ENCODE results near the gene KCNQ1OT1.

The KCNQ1OT1 gene

DNA sequence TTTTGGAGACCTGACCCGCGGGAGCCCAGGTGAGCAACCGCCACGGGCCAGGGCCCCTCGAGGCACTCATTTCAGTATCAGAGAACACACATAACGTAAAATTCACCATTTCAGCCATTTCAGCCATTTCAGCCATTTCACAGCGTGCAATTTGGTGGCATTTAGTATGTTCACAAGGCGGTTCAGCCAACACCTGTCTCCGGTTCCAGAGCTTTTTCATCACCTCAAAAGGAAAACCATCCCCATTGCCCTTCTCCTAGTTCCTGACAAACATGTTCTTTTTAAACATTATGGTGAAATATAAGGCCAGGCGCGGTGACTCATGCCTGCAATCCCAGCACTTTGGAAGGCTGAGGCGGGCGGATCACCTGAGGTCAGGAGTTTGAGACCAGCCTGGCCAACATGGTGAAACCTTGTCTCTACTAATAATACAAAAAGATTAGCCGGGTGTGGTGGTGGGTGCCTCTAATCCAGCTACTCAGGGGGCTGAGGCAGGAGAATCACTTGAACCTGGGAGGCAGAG, 135.7 kb downstream of the KCNQ1OT1 start:
- DNase-seq (ENCODE audit: low read depth): no peak
- H3K4me3 ChIP-seq (ENCODE audit: low read depth, low read length): no peak overlapping the region
- TF ChIP-seq CTCF (IDR thresholded peaks at IDR 0.05; ENCODE audit: insufficient read depth, low read depth, low read length, missing control alignments): no peak

GRCh38 chr11:2563213-2564007, 136.4 kb downstream of the KCNQ1OT1 start:
- H3K4me3 ChIP-seq (ENCODE audit: low read depth, low read length): no peak overlapping the region
- no peak for TF ChIP-seq CTCF (IDR thresholded peaks at IDR 0.05; ENCODE audit: insufficient read depth, low read depth, low read length, missing control alignments)
- no peak for DNase-seq (ENCODE audit: low read depth)

GRCh38 chr11:2562890-2563212, 136.9 kb downstream of the KCNQ1OT1 start:
- no peak for TF ChIP-seq CTCF (IDR thresholded peaks at IDR 0.05; ENCODE audit: insufficient read depth, low read depth, low read length, missing control alignments)
- H3K4me3 ChIP-seq (ENCODE audit: low read depth, low read length): no peak overlapping the region
- no peak for DNase-seq (ENCODE audit: low read depth)

- H3K4me3 ChIP-seq (ENCODE audit: low read depth, low read length): no peak overlapping the region
- no peak for TF ChIP-seq CTCF (IDR thresholded peaks at IDR 0.05; ENCODE audit: insufficient read depth, low read depth, low read length, missing control alignments)
- no peak for DNase-seq (ENCODE audit: low read depth)
These were observed 137.9 kb downstream of the KCNQ1OT1 start for GRCh38 chr11:2561696-2562581.

DNA sequence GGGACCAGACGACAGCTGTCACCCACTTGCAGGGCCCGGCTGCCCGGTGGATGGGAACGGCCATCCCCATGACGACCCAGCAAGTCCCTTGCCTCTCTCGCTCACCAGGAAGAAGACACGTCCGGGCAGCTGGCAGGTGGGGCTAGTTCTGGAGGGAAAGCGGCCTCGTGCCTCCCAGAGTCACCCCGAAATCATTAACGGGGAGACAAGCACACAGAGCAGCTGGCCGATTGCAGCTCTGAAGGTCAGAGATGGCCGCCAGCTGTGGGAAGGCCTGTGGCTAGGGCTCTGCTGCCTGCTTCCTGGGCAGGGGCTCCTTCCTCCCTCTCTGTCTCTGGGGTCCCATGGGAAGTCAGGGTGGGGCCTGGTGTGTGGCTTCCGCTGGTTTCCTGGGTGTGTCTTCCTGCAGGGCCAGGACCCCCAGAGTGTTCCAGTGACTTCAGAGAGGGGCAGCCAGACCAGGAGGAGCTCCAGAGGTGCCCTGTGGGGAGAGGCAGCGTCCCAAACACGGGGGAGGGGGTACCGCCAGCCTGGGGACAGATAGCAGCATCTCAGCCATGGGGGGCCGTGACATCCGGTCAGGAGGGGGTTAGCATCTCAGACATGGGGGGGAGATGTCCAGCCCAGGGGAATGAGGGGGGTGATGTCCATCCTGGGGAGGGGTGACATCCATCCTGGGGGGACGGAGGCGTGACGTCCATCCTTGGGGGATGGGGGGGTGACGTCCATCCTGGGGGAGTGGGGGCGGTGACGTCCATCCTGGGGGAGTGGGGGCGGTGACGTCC, 140.1 kb downstream of the KCNQ1OT1 start:
- no peak overlapping the region for H3K4me3 ChIP-seq (ENCODE audit: low read depth, low read length)
- TF ChIP-seq CTCF (IDR thresholded peaks at IDR 0.05; ENCODE audit: insufficient read depth, low read depth, low read length, missing control alignments): no peak
- DNase-seq (ENCODE audit: low read depth): no peak

DNA sequence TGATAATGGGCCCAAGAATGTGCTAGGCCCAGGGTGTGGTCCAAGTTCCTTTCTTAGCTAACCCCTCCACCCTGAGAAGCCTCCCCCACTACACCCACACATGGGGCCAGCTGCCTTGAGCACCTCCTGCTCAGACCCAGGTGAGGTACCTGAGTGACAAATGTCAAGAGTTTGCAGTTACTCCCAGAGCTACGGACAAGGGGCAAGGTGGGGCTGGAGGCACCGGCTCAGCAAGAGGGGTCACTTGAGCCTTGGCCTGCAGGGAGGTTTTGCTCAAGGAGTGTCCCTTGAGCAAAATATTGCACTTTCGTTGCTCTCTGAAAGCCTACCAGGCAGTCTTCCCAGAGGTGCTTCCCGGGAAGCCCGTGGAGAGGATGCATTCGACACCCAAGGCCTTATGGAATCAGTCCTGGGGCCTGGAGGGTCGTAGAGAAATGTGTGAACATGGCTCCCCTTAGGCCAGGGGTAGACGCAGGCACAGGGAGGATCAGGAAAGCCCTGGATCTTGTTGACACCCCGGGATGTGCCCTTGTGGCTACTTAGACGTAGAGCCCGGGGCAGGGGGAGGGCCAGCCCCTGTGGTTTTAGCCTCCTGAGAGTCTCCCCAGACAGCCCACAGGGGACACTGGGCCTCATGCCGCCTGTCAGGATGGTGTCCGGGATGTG, 140.8 kb downstream of the KCNQ1OT1 start:
- H3K4me3 ChIP-seq (ENCODE audit: low read depth, low read length): no peak overlapping the region
- TF ChIP-seq CTCF (IDR thresholded peaks at IDR 0.05; ENCODE audit: insufficient read depth, low read depth, low read length, missing control alignments): no peak
- DNase-seq (ENCODE audit: low read depth): no peak
